Activated T-helper 17 cell treated with anti-CD3 and anti-CD28 coated beads, Interleukin-2, amount 50 U/mL, for 72 hours (primary cell): ENCODE measurements around the gene TMEM132C. TPM values are rescaled to one million over a fixed set of nuclear protein-coding genes. Genes with fewer than 3 reads are reported as not detected.

Experiments
- ATAC-seq: fragments of 150-1000 bp; cut with Tn5 transposase; replicated peaks from 2 replicates; pipeline ENCODE4 v1.10.0; 2021; ENCODE audit warnings: mild to moderate bottlenecking, moderate library complexity
- H3K27ac Mint-ChIP-seq: one replicate; pipeline ENCODE4 v1.8.0; 2022; ENCODE audit warnings: mixed read lengths
- H3K27me3 Mint-ChIP-seq: one replicate; pipeline ENCODE4 v1.8.0; 2022; ENCODE audit warnings: mixed read lengths
- H3K36me3 Mint-ChIP-seq: one replicate; pipeline ENCODE4 v1.8.0; 2022; ENCODE audit warnings: low read depth, mild to moderate bottlenecking, mixed read lengths
- H3K4me1 Mint-ChIP-seq: one replicate; pipeline ENCODE4 v1.8.0; 2022; ENCODE audit warnings: mixed read lengths
- H3K4me3 Mint-ChIP-seq: one replicate; pipeline ENCODE4 v1.8.0; 2022; ENCODE audit warnings: mild to moderate bottlenecking, mixed read lengths
- H3K9me3 Mint-ChIP-seq: one replicate; pipeline ENCODE4 v1.8.0; 2022; ENCODE audit warnings: mixed read lengths
- total RNA-seq, 2 donors: library from RNA; stranded (reverse); gene quantifications; one replicate each; pipeline ENCODE4 v1.2.3, GENCODE V29; 2022

The TMEM132C gene
- total RNA-seq, 2 donors from 2014 or later = not detected

GRCh38 chr12:128393346-128393745, 126.4 kb downstream of the TMEM132C start:
- no peak overlapping the region for H3K27ac Mint-ChIP-seq
- H3K4me1 Mint-ChIP-seq = no peaks in the 10 kb centered on the region
- H3K9me3 Mint-ChIP-seq = peaks cover 5% of the 10 kb centered on the region
- no peaks in the 10 kb centered on the region for H3K27me3 Mint-ChIP-seq
- H3K36me3 Mint-ChIP-seq = no peaks in the 10 kb centered on the region
- H3K4me3 Mint-ChIP-seq = no peak overlapping the region
- no peak for ATAC-seq

GRCh38 chr12:128394137-128394536, 127.2 kb downstream of the TMEM132C start:
- no peak for ATAC-seq
- Mint-ChIP-seq H3K27me3 (no peaks in the 10 kb centered on the region), H3K4me1 (no peaks in the 10 kb centered on the region), H3K4me3 (no peak overlapping the region), H3K27ac (no peak overlapping the region), H3K36me3 (no peaks in the 10 kb centered on the region), H3K9me3 (peaks cover 5% of the 10 kb centered on the region)

- no peaks in the 10 kb centered on the region for H3K27me3 Mint-ChIP-seq
- H3K4me1 Mint-ChIP-seq = no peaks in the 10 kb centered on the region
- H3K36me3 Mint-ChIP-seq = no peaks in the 10 kb centered on the region
- H3K27ac Mint-ChIP-seq = no peak overlapping the region
- H3K9me3 Mint-ChIP-seq = no peaks in the 10 kb centered on the region
- ATAC-seq = no peak
- H3K4me3 Mint-ChIP-seq = no peak overlapping the region
Observed at GRCh38 chr12:128399253-128399652, 132.3 kb downstream of the TMEM132C start.

- no peak overlapping the region for H3K4me3 Mint-ChIP-seq
- H3K36me3 Mint-ChIP-seq = no peaks in the 10 kb centered on the region
- H3K4me1 Mint-ChIP-seq = no peaks in the 10 kb centered on the region
- H3K9me3 Mint-ChIP-seq = peaks cover 8% of the 10 kb centered on the region
- no peak overlapping the region for H3K27ac Mint-ChIP-seq
- ATAC-seq = no peak
- no peaks in the 10 kb centered on the region for H3K27me3 Mint-ChIP-seq
Observed at GRCh38 chr12:128402486-128403243, 135.7 kb downstream of the TMEM132C start.

- H3K9me3 Mint-ChIP-seq = peaks cover 17% of the 10 kb centered on the region
- no peaks in the 10 kb centered on the region for H3K27me3 Mint-ChIP-seq
- H3K4me1 Mint-ChIP-seq = no peaks in the 10 kb centered on the region
- no peak overlapping the region for H3K27ac Mint-ChIP-seq
- H3K4me3 Mint-ChIP-seq = no peak overlapping the region
- ATAC-seq = no peak
- H3K36me3 Mint-ChIP-seq = no peaks in the 10 kb centered on the region
Observed at GRCh38 chr12:128408669-128409068, 141.7 kb downstream of the TMEM132C start.

- H3K36me3 Mint-ChIP-seq = no peaks in the 10 kb centered on the region
- no peaks in the 10 kb centered on the region for H3K27me3 Mint-ChIP-seq
- no peak overlapping the region for H3K27ac Mint-ChIP-seq
- no peak overlapping the region for H3K4me3 Mint-ChIP-seq
- ATAC-seq = no peak
- no peaks in the 10 kb centered on the region for H3K4me1 Mint-ChIP-seq
- peaks cover 8% of the 10 kb centered on the region for H3K9me3 Mint-ChIP-seq
Observed at GRCh38 chr12:128415036-128415560, 148.1 kb downstream of the TMEM132C start.

GRCh38 chr12:128418944-128419343, 152.0 kb downstream of the TMEM132C start:
- Mint-ChIP-seq H3K36me3 (no peaks in the 10 kb centered on the region), H3K4me1 (no peaks in the 10 kb centered on the region), H3K27ac (no peak overlapping the region), H3K4me3 (no peak overlapping the region), H3K27me3 (no peaks in the 10 kb centered on the region), H3K9me3 (peaks cover 4% of the 10 kb centered on the region)
- ATAC-seq = no peak

- Mint-ChIP-seq H3K4me3 (no peak overlapping the region), H3K36me3 (no peaks in the 10 kb centered on the region), H3K4me1 (no peaks in the 10 kb centered on the region), H3K27ac (no peak overlapping the region), H3K9me3 (peaks cover 4% of the 10 kb centered on the region), H3K27me3 (no peaks in the 10 kb centered on the region)
- no peak for ATAC-seq
Observed at GRCh38 chr12:128420163-128420562, 153.2 kb downstream of the TMEM132C start.

- H3K27ac Mint-ChIP-seq = no peak overlapping the region
- H3K4me1 Mint-ChIP-seq = no peaks in the 10 kb centered on the region
- ATAC-seq = no peak
- H3K9me3 Mint-ChIP-seq = peaks cover 4% of the 10 kb centered on the region
- no peaks in the 10 kb centered on the region for H3K36me3 Mint-ChIP-seq
- H3K4me3 Mint-ChIP-seq = no peak overlapping the region
- H3K27me3 Mint-ChIP-seq = no peaks in the 10 kb centered on the region
Observed at GRCh38 chr12:128421375-128421774, 154.4 kb downstream of the TMEM132C start.

GRCh38 chr12:128423205-128423604, 156.2 kb downstream of the TMEM132C start:
- Mint-ChIP-seq H3K36me3 (no peaks in the 10 kb centered on the region), H3K4me3 (no peak overlapping the region), H3K27me3 (no peaks in the 10 kb centered on the region)

GRCh38 chr12:128424931-128425431, 158.0 kb downstream of the TMEM132C start:
- no peaks in the 10 kb centered on the region for H3K27me3 Mint-ChIP-seq
- no peak overlapping the region for H3K27ac Mint-ChIP-seq
- no peak for ATAC-seq
- no peaks in the 10 kb centered on the region for H3K36me3 Mint-ChIP-seq
- H3K4me1 Mint-ChIP-seq = no peaks in the 10 kb centered on the region
- H3K4me3 Mint-ChIP-seq = no peak overlapping the region
- peaks cover 4% of the 10 kb centered on the region for H3K9me3 Mint-ChIP-seq

More at GRCh38 chr12:128423205-128423604, 156.2 kb downstream of the TMEM132C start:
- no peak overlapping the region for H3K27ac Mint-ChIP-seq
- ATAC-seq = no peak
- peaks cover 4% of the 10 kb centered on the region for H3K9me3 Mint-ChIP-seq
- no peaks in the 10 kb centered on the region for H3K4me1 Mint-ChIP-seq

GRCh38 chr12:128425666-128426331, 158.8 kb downstream of the TMEM132C start:
- Mint-ChIP-seq H3K9me3 (peaks cover 4% of the 10 kb centered on the region), H3K4me3 (no peak overlapping the region), H3K4me1 (no peaks in the 10 kb centered on the region), H3K27me3 (no peaks in the 10 kb centered on the region), H3K36me3 (no peaks in the 10 kb centered on the region), H3K27ac (no peak overlapping the region)
- no peak for ATAC-seq

GRCh38 chr12:128426511-128426910, 159.5 kb downstream of the TMEM132C start:
- H3K27me3 Mint-ChIP-seq = no peaks in the 10 kb centered on the region
- no peak for ATAC-seq
- peaks cover 4% of the 10 kb centered on the region for H3K9me3 Mint-ChIP-seq
- no peak overlapping the region for H3K4me3 Mint-ChIP-seq
- no peak overlapping the region for H3K27ac Mint-ChIP-seq
- H3K4me1 Mint-ChIP-seq = no peaks in the 10 kb centered on the region
- H3K36me3 Mint-ChIP-seq = no peaks in the 10 kb centered on the region

- Mint-ChIP-seq H3K27ac (no peak overlapping the region), H3K4me1 (no peaks in the 10 kb centered on the region), H3K4me3 (no peak overlapping the region), H3K36me3 (no peaks in the 10 kb centered on the region), H3K27me3 (no peaks in the 10 kb centered on the region), H3K9me3 (peaks cover 8% of the 10 kb centered on the region)
- ATAC-seq = no peak
Observed at GRCh38 chr12:128439796-128440195, 172.8 kb downstream of the TMEM132C start.

- Mint-ChIP-seq H3K4me3 (no peak overlapping the region), H3K27ac (no peak overlapping the region), H3K9me3 (peaks cover 8% of the 10 kb centered on the region), H3K27me3 (no peaks in the 10 kb centered on the region), H3K36me3 (no peaks in the 10 kb centered on the region), H3K4me1 (no peaks in the 10 kb centered on the region)
- ATAC-seq = no peak
Observed at GRCh38 chr12:128442096-128442495, 175.1 kb downstream of the TMEM132C start.
